SK-N-SH (cell line): ENCODE data around the gene CMTM2. TPM values are rescaled to one million over a fixed set of nuclear protein-coding genes. Genes with fewer than 3 reads are reported as not detected.
"Not testable (repeated sequence)": the region's sequence is repeated elsewhere in the genome, so short reads cannot be mapped to it uniquely, and the experiment has no call there.

Experiments used
- CTCF ChIA-PET: fragments of 300-600, 350-600 bp; formaldehyde crosslinking; extraction: SDS; loops from one replicate; lab custom pipeline; 2021; lab: Yijun Ruan, JAX
- POLR2A ChIA-PET: fragments of 350-600 bp; sonication (Branson Sonifier 250); formaldehyde crosslinking; extraction: SDS; loops from one replicate; lab custom pipeline; 2020; ENCODE audit warnings: antibody characterized with exemption, inconsistent platforms; lab: Yijun Ruan, JAX
- DNase-seq: peaks from one replicate; pipeline ENCODE4 v3.0.0; 2012
- H2AFZ ChIP-seq: fragments of 200-600 bp; sonication (generic); 2 replicates; pipeline ENCODE4 v1.8.1; 2016; ENCODE audit warnings: antibody characterized with exemption, mild to moderate bottlenecking, low read depth
- H3F3A ChIP-seq: fragments of 200-600 bp; sonication (generic); replicated peaks from 2 replicates; pipeline ENCODE3; 2016; ENCODE audit warnings: antibody characterized with exemption, mild to moderate bottlenecking; ENCODE audit not compliant: insufficient read depth
- H3K27ac ChIP-seq, 2 experiments: fragments of 200-500 bp in 1 of 2; fragments of 200-600 bp in 1 of 2; sonication (Bioruptor generic) in 1 of 2; sonication (generic), shearing (Covaris generic) in 1 of 2; 2 replicates each; pipeline versions ENCODE4 v1.5.1 to v1.6.1; 2014 to 2016; ENCODE audit warnings: low read depth in 2 of 2, inconsistent platforms in 1 of 2, low read length in 1 of 2, mild to moderate bottlenecking in 1 of 2, mixed read lengths in 1 of 2
- H3K27me3 ChIP-seq: fragments of 200-600 bp; sonication (generic), shearing (Covaris generic); 2 replicates; pipeline ENCODE4 v1.6.1; 2016; ENCODE audit warnings: mixed run types; ENCODE audit not compliant: insufficient read depth
- H3K36me3 ChIP-seq, 2 experiments: fragments of 200-500 bp in 1 of 2; fragments of 200-600 bp in 1 of 2; sonication (Bioruptor generic) in 1 of 2; sonication (generic) in 1 of 2; replicated peaks in 1 of 2; 2 replicates each; pipeline versions ENCODE3 to v1.5.1; 2014 to 2016; ENCODE audit warnings: low read length in 1 of 2, mild to moderate bottlenecking in 1 of 2; ENCODE audit not compliant: insufficient read depth in 2 of 2, control insufficient read depth in 1 of 2
- H3K4me1 ChIP-seq, 2 experiments: fragments of 200-500 bp in 1 of 2; fragments of 200-600 bp in 1 of 2; sonication (Bioruptor generic) in 1 of 2; sonication (generic), shearing (Covaris generic) in 1 of 2; 2 replicates each; pipeline versions ENCODE4 v1.5.1 to v1.6.1; 2014 to 2016; ENCODE audit warnings: low read depth in 1 of 2, low read length in 1 of 2, mixed run types in 1 of 2; ENCODE audit not compliant: insufficient read depth in 2 of 2, control insufficient read depth in 1 of 2
- H3K4me2 ChIP-seq: fragments of 200-600 bp; sonication (generic), shearing (Covaris generic); 2 replicates; pipeline ENCODE4 v1.6.1; 2017; ENCODE audit warnings: mixed run types
- H3K4me3 ChIP-seq, 2 experiments: fragments of 200-500 bp in 1 of 2; fragments of 200-600 bp in 1 of 2; sonication (Bioruptor generic) in 1 of 2; sonication (generic), shearing (Covaris generic) in 1 of 2; 2 replicates each; pipeline versions ENCODE4 v1.5.1 to v1.8.1; 2014 to 2016; ENCODE audit warnings: low read depth in 2 of 2, inconsistent platforms in 1 of 2, low read length in 1 of 2, mild to moderate bottlenecking in 1 of 2, mixed read lengths in 1 of 2, moderate library complexity in 1 of 2
- H3K79me2 ChIP-seq: fragments of 200-600 bp; sonication (generic); 2 replicates; pipeline ENCODE4 v1.8.1; 2017; ENCODE audit warnings: mild to moderate bottlenecking; ENCODE audit not compliant: insufficient read depth
- H3K9ac ChIP-seq: fragments of 200-600 bp; sonication (generic); 2 replicates; pipeline ENCODE4 v1.6.1; 2017; ENCODE audit warnings: mixed run types
- H3K9me2 ChIP-seq: fragments of 200-600 bp; sonication (generic); 2 replicates; pipeline ENCODE4 v1.6.1; 2017; ENCODE audit warnings: mixed run types
- H3K9me3 ChIP-seq: fragments of 200-600 bp; sonication (generic); 2 replicates; pipeline ENCODE4 v1.6.1; 2017; ENCODE audit warnings: mixed run types, mild to moderate bottlenecking, moderate library complexity
- H4K20me1 ChIP-seq: fragments of 200-600 bp; sonication (generic); 2 replicates; pipeline ENCODE4 v1.6.1; 2017; ENCODE audit warnings: mild to moderate bottlenecking, mixed run types; ENCODE audit not compliant: insufficient read depth
- FOXM1 ChIP-seq: IDR thresholded peaks from 2 replicates; pipeline ENCODE4 v1.4.0; 2012; ENCODE audit warnings: low read depth, mild to moderate bottlenecking
- GABPA ChIP-seq: IDR thresholded peaks from 2 replicates; pipeline ENCODE4 v1.4.0; 2012; ENCODE audit warnings: low read depth, mild to moderate bottlenecking
- NRF1 ChIP-seq: IDR thresholded peaks from 2 replicates; pipeline ENCODE4 v1.6.1; 2012; ENCODE audit warnings: low read depth, mild to moderate bottlenecking, low read length
- RFX5 ChIP-seq: IDR thresholded peaks from 2 replicates; pipeline ENCODE4 v1.6.1; 2012; ENCODE audit warnings: mild to moderate bottlenecking, improper control_type of control experiment, low read length
- TAF1 ChIP-seq: IDR thresholded peaks from 2 replicates; pipeline ENCODE4 v1.6.1; 2012; ENCODE audit warnings: low read depth, mild to moderate bottlenecking, low read length, moderate library complexity, borderline replicate concordance
- TCF12 ChIP-seq: IDR thresholded peaks from 2 replicates; pipeline ENCODE4 v1.4.0; 2012
- WGBS: methylation state at CpG from one replicate; pipeline ENCODE4 v1.1.6; 2017; ENCODE audit warnings: low lambda C conversion rate; 5-methylcytosine and 5-hydroxymethylcytosine counted together
- polyA plus RNA-seq, 3 experiments: library from polyadenylated mRNA; depleted of rRNA; stranded (reverse); fragments of >200 nt; gene quantifications; 2 replicates each; pipeline ENCODE4 v1.2.3, GENCODE V29; 2012
- TF ChIP-seq, protein P1 (sequence below): fragments of 150-350 bp; IDR thresholded peaks from 2 replicates; pipeline ENCODE4 v1.6.1; 2017; ENCODE audit warnings: antibody characterized with exemption, low read length, low read depth, borderline replicate concordance
- TF ChIP-seq, protein P2 (sequence below): fragments of 150-350 bp; IDR thresholded peaks from 2 replicates; pipeline ENCODE4 v1.6.1; 2016; ENCODE audit warnings: mild to moderate bottlenecking, low read depth, low read length

The CMTM2 gene
- polyA plus RNA-seq, 1 of the 3 experiments (the other 2 are of a cell fraction), result not detected

DNA sequence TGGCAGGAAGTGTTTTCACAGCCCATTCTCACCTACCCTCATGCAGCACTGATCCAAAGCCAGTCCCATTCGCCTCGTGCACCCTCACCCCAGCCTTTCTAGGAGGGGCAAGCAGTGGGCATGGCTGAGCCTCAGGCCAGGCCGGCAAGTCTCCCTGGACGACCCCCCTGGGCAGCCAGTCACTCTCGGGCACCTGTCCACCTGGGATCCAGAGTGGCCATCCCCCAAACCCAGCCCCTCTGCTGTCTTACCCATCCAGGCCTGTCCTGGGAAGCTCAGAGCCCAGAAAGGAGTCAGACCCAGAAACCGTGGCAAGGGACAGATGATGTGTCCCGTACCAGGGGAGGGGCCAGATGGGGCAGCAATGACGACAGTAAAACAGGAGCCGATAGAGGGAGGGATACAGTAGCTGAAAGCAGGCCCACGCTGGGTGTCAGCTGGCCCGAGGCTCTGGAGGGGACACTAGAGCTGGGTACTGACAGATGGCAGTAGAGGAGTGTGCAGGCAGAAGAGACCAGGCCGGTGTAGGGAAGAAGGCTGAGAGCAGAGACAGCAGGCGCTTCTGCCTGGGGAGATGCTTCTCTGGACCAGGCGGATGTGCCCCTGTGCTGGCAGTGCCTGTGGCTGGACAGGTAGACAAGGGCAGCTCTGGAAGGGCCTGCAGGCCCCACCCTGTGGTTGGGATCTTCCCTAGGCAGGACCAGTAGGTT lies 31.0 kb downstream of the CMTM2 start:
- Histone ChIP-seq H3K9me2 (no peaks in the 10 kb centered on the region), H3K9me3 (no peaks in the 10 kb centered on the region), H3K4me3 (no peak overlapping the region), H4K20me1 (peaks cover 24% of the 10 kb centered on the region; the same call in 1 of the 2 replicates), H3K36me3 (peaks cover 24 to 57% of the 10 kb centered on the region in 2 experiments), H2AFZ (no peak overlapping the region), H3K4me1 (peaks cover 5 to 19% of the 10 kb centered on the region in 2 experiments; a peak in 3 of 4 replicates), H3K27ac (no peak overlapping the region), H3K9ac (no peak overlapping the region), H3K4me2 (no peak overlapping the region), H3K79me2 (peaks cover 51% of the 10 kb centered on the region), H3K27me3 (no peaks in the 10 kb centered on the region), H3F3A (peaks cover 13% of the 10 kb centered on the region)
- no peak for DNase-seq
- WGBS, result 93% methylated on average over 11 of the region's 14 CpGs
- ChIA-PET POLR2A (no interaction called here), CTCF (interaction anchor here (1.1 to 6.5 kb wide), 9 partner anchors 13 to 556 kb away, joined by 3 to 68 read pairs (median 25); no protein-coding TSS in a partner anchor)
- TF ChIP-seq, protein P1, sequence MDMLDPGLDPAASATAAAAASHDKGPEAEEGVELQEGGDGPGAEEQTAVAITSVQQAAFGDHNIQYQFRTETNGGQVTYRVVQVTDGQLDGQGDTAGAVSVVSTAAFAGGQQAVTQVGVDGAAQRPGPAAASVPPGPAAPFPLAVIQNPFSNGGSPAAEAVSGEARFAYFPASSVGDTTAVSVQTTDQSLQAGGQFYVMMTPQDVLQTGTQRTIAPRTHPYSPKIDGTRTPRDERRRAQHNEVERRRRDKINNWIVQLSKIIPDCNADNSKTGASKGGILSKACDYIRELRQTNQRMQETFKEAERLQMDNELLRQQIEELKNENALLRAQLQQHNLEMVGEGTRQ, result no peak
- TF ChIP-seq RFX5 (no peak), FOXM1 (no peak), TCF12 (no peak), GABPA (no peak), TAF1 (no peak), NRF1 (no peak)
- TF ChIP-seq, protein P2, sequence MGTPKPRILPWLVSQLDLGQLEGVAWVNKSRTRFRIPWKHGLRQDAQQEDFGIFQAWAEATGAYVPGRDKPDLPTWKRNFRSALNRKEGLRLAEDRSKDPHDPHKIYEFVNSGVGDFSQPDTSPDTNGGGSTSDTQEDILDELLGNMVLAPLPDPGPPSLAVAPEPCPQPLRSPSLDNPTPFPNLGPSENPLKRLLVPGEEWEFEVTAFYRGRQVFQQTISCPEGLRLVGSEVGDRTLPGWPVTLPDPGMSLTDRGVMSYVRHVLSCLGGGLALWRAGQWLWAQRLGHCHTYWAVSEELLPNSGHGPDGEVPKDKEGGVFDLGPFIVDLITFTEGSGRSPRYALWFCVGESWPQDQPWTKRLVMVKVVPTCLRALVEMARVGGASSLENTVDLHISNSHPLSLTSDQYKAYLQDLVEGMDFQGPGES, result no peak
- TF ChIP-seq, all 33 proteins: peak for 0

DNA sequence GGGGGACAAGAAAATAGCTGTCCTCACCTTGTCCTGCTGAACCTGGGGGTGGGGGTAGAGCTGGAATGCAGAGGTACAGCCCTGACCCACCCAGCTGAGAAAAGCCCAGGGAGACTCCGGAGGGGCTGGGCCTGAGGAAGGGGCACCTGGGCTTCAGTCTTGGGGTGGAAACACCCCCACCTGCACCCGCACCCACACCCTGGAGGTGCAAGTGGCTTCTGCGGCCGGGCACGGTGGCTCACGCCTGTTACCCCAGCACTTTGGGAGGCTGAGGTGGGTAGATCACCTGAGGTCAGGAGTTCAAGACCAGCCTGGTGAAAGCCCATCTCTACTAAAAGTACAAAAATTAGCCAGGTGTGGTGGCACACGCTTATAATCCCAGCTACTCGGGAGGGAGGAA lies 32.6 kb downstream of the CMTM2 start:
- Histone ChIP-seq H3K79me2 (peaks cover 35% of the 10 kb centered on the region), H4K20me1 (peaks cover 19% of the 10 kb centered on the region; the same call in 1 of the 2 replicates), H3F3A (peaks cover 20% of the 10 kb centered on the region), H3K4me1 (peaks cover 14% of the 10 kb centered on the region in 2 experiments; a peak in 3 of 4 replicates), H3K36me3 (peaks cover 24 to 58% of the 10 kb centered on the region in 2 experiments)
- H3K9me3 ChIP-seq, H3K9me2 ChIP-seq, DNase-seq, H3K4me3 ChIP-seq, H3K27ac ChIP-seq, H3K4me2 ChIP-seq, H3K27me3 ChIP-seq, POLR2A ChIA-PET, H2AFZ ChIP-seq, H3K9ac ChIP-seq: not testable (repeated sequence)
- CTCF ChIA-PET, result interaction anchor here (1.3 to 6.5 kb wide), 4 partner anchors 9 to 261 kb away, joined by 4 to 68 read pairs (median 5); no protein-coding TSS in a partner anchor
- WGBS, result 100% methylated on average over 5 of the region's 8 CpGs
